GM12873 (cell line): ENCODE measurements around the gene MEF2C.

Experiments
- CTCF ChIP-seq: IDR thresholded peaks from 2 replicates; pipeline ENCODE4 v1.5.1; 2012; ENCODE audit warnings: low read depth, mild to moderate bottlenecking, moderate library complexity, low read length, control low read depth; ENCODE audit not compliant: insufficient read depth; ENCODE audit errors: missing control alignments

MEF2C gene

GRCh38 chr5:88713818-88714217 lies 169.2 kb downstream of the MEF2C start:
- no peak for TF ChIP-seq CTCF

GRCh38 chr5:88708682-88709398 lies 174.1 kb downstream of the MEF2C start:
- TF ChIP-seq CTCF: no peak

GRCh38 chr5:88708021-88708420 lies 175.0 kb downstream of the MEF2C start:
- no peak for TF ChIP-seq CTCF

GRCh38 chr5:88707216-88707965 lies 175.6 kb downstream of the MEF2C start:
- no peak for TF ChIP-seq CTCF

- TF ChIP-seq CTCF: no peak
These were observed 180.7 kb downstream of the MEF2C start for GRCh38 chr5:88702332-88702731.

- TF ChIP-seq CTCF: no peak
These were observed 182.9 kb downstream of the MEF2C start for GRCh38 chr5:88700121-88700520.

- no peak for TF ChIP-seq CTCF
These were observed 184.7 kb downstream of the MEF2C start for GRCh38 chr5:88698290-88698689.
